ENCODE results near the gene UVRAG.

UVRAG gene

DNA sequence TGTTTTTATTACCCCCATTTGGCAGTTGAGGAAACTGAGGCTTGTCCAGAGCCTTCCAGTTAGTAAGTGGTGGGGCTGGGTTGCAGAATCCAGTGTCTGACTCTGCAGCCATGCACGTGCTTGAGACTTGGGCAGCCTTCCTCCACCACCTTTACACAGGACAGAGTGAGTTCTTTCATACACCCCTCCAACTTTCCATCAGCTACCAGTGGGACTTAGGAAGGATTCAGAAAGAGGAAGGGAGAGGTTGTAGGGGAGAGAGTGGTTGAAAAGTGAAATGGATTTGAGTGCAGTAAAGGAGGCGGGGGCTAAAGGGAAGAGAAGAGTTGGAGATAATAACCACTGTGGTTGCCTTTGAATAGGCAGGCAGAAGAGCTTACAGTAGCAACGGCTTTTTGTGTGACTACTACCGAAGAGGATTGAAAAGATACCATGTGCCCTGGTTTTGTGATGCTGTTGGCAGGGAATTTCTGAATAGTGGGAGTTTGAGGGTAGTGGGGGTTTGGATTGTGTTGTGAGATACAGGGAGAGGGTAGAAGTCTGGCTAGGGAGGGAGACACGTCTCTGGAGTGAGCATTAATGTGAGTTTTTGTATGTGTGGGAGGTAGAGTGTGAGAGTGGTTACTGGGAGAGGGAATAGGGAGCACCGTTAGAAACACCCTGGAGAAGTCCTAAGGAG, 1.7 kb downstream of the UVRAG start:
- H3K36me3 ChIP-seq (ENCODE audit: insufficient read depth, low read length): no peaks in the 10 kb centered on the region
- no peak overlapping the region for H3K9ac ChIP-seq (ENCODE audit: insufficient read length)
- TF ChIP-seq FOXP2 (optimal IDR thresholded peaks at IDR 0.05; ENCODE audit: control extremely low read depth, extremely low read length, insufficient read depth) (no peak), POLR2AphosphoS5 (IDR thresholded peaks at IDR 0.05; ENCODE audit: borderline replicate concordance, low read depth, low read length) (no peak), EZH2 (IDR thresholded peaks at IDR 0.05) (no peak)
- no peaks in the 10 kb centered on the region for H3K9me3 ChIP-seq (ENCODE audit: low read depth, low read length)
- no peak overlapping the region for H3K27ac ChIP-seq
- H3K4me3 ChIP-seq: peak overlapping the region; percentile 87
- no peak for DNase-seq (ENCODE audit: low read depth, low spot score)

DNA sequence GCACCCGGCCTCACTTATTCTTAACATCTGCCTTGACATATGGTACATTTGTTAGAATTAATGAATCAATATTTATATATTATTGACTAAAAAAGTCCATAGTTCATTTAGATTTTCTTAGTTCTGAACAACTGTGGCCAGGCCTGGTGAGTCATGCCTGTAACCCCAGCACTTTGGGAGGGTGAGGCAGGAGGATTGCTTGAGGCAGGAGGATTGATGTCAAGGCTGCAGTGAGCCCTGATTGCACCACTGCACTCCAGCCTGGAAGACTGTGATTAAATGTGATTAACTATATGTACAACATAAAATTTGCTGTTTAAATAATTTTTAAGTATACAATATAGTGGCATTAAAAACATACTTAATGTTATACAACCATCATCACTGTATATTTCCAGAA, 5.6 kb downstream of the UVRAG start:
- TF ChIP-seq POLR2AphosphoS5 (IDR thresholded peaks at IDR 0.05; ENCODE audit: borderline replicate concordance, low read depth, low read length): no peak
- TF ChIP-seq FOXP2 (optimal IDR thresholded peaks at IDR 0.05; ENCODE audit: control extremely low read depth, extremely low read length, insufficient read depth): no peak
- TF ChIP-seq EZH2 (IDR thresholded peaks at IDR 0.05): no peak
- Histone ChIP-seq H3K27ac (no peak overlapping the region), H3K36me3 (ENCODE audit: insufficient read depth, low read length) (no peaks in the 10 kb centered on the region), H3K9me3 (ENCODE audit: low read depth, low read length) (no peaks in the 10 kb centered on the region), H3K4me3 (no peak overlapping the region), H3K9ac (ENCODE audit: insufficient read length) (no peak overlapping the region)
- no peak for DNase-seq (ENCODE audit: low read depth, low spot score)

DNA sequence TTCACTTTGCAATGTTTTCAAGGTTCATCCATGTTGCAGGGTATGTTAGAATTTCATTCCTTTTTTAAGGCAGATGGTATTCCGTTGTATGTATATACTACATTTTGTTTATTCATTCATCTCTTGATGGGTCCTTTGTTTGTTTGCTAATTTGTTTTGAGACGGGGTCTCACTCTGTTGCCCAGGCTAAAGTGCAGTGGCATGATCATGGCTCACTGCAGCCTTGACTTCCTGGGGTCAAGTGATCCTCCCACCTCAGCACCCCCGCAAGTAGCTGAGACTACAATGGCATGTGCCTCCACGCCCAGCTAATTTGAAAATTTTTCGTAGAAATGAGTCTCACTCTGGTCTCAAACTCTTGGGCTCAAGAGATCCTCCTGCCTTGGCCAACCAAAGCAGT, 6.2 kb downstream of the UVRAG start:
- no peak overlapping the region for H3K27ac ChIP-seq
- TF ChIP-seq FOXP2 (optimal IDR thresholded peaks at IDR 0.05; ENCODE audit: control extremely low read depth, extremely low read length, insufficient read depth) (no peak), POLR2AphosphoS5 (IDR thresholded peaks at IDR 0.05; ENCODE audit: borderline replicate concordance, low read depth, low read length) (no peak), EZH2 (IDR thresholded peaks at IDR 0.05) (no peak)
- H3K9ac ChIP-seq (ENCODE audit: insufficient read length): no peak overlapping the region
- no peak overlapping the region for H3K4me3 ChIP-seq
- no peaks in the 10 kb centered on the region for H3K36me3 ChIP-seq (ENCODE audit: insufficient read depth, low read length)
- no peak for DNase-seq (ENCODE audit: low read depth, low spot score)
- H3K9me3 ChIP-seq (ENCODE audit: low read depth, low read length): no peaks in the 10 kb centered on the region

DNA sequence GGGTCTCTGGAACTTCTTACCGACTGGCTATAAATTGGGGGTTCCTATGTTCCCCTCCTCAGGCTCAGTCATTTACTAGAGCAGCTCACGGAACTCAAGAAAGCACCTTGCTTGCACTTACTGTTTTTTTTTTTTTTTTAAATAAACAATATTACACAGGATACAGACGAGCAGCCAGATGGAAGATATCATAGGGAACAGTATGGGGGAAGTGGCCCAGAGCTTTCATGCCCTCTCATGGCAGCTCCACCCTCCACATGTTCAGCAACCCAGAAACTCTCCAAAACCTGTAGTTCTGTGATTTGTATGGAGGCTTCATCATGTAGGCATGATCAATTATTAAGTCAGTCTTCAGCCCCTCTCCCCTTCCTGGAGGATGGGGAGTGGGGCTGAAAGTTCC, 7.5 kb downstream of the UVRAG start:
- H3K36me3 ChIP-seq (ENCODE audit: insufficient read depth, low read length): no peaks in the 10 kb centered on the region
- H3K27ac ChIP-seq: no peak overlapping the region
- no peaks in the 10 kb centered on the region for H3K9me3 ChIP-seq (ENCODE audit: low read depth, low read length)
- TF ChIP-seq POLR2AphosphoS5 (IDR thresholded peaks at IDR 0.05; ENCODE audit: borderline replicate concordance, low read depth, low read length) (no peak), FOXP2 (optimal IDR thresholded peaks at IDR 0.05; ENCODE audit: control extremely low read depth, extremely low read length, insufficient read depth) (no peak), EZH2 (IDR thresholded peaks at IDR 0.05) (no peak)
- DNase-seq (ENCODE audit: low read depth, low spot score): no peak
- H3K9ac ChIP-seq (ENCODE audit: insufficient read length): no peak overlapping the region
- no peak overlapping the region for H3K4me3 ChIP-seq

DNA sequence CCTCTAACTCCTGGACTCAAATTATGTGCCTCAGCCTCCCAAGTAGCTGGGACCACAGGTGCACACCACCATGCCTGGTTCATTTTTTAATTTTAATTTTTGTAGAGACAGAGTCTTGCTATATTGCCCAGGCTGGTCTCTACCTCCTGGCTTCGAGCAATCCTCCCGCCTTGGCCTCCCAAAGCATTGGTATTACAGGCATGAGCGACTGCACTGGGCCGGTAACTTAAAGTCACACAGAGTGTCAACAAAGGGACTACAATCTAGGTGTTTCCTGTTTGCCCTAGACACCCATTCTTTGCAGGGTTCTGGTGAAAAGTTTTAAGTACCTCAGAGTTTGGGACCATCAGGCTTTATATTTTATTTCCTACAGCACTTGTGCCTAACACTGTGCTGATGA, 8.4 kb downstream of the UVRAG start:
- no peaks in the 10 kb centered on the region for H3K36me3 ChIP-seq (ENCODE audit: insufficient read depth, low read length)
- H3K4me3 ChIP-seq: no peak overlapping the region
- TF ChIP-seq FOXP2 (optimal IDR thresholded peaks at IDR 0.05; ENCODE audit: control extremely low read depth, extremely low read length, insufficient read depth) (no peak), POLR2AphosphoS5 (IDR thresholded peaks at IDR 0.05; ENCODE audit: borderline replicate concordance, low read depth, low read length) (no peak), EZH2 (IDR thresholded peaks at IDR 0.05) (no peak)
- no peak overlapping the region for H3K27ac ChIP-seq
- no peaks in the 10 kb centered on the region for H3K9me3 ChIP-seq (ENCODE audit: low read depth, low read length)
- H3K9ac ChIP-seq (ENCODE audit: insufficient read length): no peak overlapping the region
- no peak for DNase-seq (ENCODE audit: low read depth, low spot score)

DNA sequence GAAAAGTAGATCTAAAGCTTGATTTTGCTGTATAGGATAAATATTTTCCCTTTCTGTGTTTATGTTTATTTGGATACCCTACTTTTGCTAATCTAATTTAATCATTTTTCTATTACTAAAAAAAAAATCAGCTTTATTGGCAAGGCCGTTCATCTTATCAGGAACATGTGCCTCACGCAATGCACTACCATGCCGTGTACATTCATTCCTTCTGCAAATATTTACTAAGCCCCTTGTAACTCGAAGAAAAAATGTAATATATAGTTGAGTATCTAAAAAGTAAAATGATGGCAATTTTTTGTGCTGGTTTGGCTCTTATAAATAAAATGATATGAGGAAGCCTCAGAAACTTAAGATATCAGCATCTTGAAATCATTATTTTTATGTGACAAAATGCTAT, 8.9 kb downstream of the UVRAG start:
- Histone ChIP-seq H3K36me3 (ENCODE audit: insufficient read depth, low read length) (no peaks in the 10 kb centered on the region), H3K9ac (ENCODE audit: insufficient read length) (peak overlapping the region; percentile 32), H3K9me3 (ENCODE audit: low read depth, low read length) (no peaks in the 10 kb centered on the region), H3K27ac (peak overlapping the region; percentile 46; the same call in 1 of the 2 replicates), H3K4me3 (no peak overlapping the region)
- DNase-seq (ENCODE audit: low read depth, low spot score): no peak
- TF ChIP-seq POLR2AphosphoS5 (IDR thresholded peaks at IDR 0.05; ENCODE audit: borderline replicate concordance, low read depth, low read length) (no peak), FOXP2 (optimal IDR thresholded peaks at IDR 0.05; ENCODE audit: control extremely low read depth, extremely low read length, insufficient read depth) (no peak), EZH2 (IDR thresholded peaks at IDR 0.05) (no peak)

DNA sequence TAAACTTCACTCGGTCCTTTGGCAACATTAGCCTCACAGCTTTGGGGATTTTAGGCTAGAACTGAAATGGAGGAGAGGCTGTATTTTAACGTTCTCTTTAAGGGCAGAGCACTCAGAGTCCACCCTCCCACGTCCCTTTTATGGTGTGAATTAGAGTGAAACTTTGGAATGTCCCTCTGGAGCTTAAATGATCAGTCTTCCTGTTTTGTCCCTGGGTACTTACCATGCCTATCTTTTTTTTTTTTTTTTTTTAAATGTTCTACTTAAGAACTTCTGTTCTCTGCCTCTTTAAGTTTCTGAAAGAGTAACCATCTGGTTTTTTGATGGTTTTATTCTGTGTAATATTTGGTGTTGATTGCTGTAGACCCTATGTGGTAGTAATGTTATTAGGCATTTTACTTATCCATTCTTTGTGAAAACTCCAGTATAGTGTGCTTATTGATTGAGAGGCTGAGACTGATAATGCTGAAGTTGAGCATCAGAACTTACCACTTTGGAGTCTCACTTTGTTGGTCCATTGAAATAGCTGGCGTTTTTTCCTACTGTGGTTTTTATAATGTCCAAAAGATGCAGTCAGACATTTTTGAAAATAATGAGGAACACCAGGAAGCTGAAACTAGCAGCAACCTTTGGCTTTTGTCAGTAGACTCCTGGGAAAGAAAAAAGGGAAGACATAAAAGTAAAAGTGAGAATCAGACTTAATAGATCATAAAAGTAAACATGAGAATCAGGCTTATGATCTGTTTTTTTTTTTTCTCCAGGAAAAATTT, 11.6 kb downstream of the UVRAG start:
- TF ChIP-seq POLR2AphosphoS5 (IDR thresholded peaks at IDR 0.05; ENCODE audit: borderline replicate concordance, low read depth, low read length) (no peak), FOXP2 (optimal IDR thresholded peaks at IDR 0.05; ENCODE audit: control extremely low read depth, extremely low read length, insufficient read depth) (no peak), EZH2 (IDR thresholded peaks at IDR 0.05) (no peak)
- H3K36me3 ChIP-seq (ENCODE audit: insufficient read depth, low read length): no peaks in the 10 kb centered on the region
- no peak overlapping the region for H3K27ac ChIP-seq
- H3K9ac ChIP-seq (ENCODE audit: insufficient read length): no peak overlapping the region
- H3K9me3 ChIP-seq (ENCODE audit: low read depth, low read length): no peaks in the 10 kb centered on the region
- no peak for DNase-seq (ENCODE audit: low read depth, low spot score)
- no peak overlapping the region for H3K4me3 ChIP-seq

DNA sequence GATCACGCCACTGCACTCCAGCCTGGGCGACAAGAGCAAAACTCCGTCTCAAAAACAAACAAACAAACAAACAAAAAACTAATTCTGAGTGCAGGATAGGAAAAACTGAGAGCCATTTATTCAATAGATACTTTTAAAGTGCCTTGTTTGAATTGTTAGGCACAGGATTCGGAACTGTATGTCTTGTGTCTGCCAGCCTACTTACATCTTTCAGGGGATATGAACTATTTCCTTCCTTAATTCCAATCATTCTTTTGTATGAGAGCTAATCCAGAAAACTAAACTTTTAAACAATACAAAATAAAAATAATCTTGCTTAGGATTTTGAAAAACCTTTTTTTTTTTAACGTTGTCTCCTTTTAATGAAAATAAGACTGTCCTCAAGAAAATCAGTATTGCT, 12.6 kb downstream of the UVRAG start:
- no peaks in the 10 kb centered on the region for H3K9me3 ChIP-seq (ENCODE audit: low read depth, low read length)
- H3K9ac ChIP-seq (ENCODE audit: insufficient read length): no peak overlapping the region
- no peak overlapping the region for H3K4me3 ChIP-seq
- TF ChIP-seq EZH2 (IDR thresholded peaks at IDR 0.05) (no peak), POLR2AphosphoS5 (IDR thresholded peaks at IDR 0.05; ENCODE audit: borderline replicate concordance, low read depth, low read length) (no peak), FOXP2 (optimal IDR thresholded peaks at IDR 0.05; ENCODE audit: control extremely low read depth, extremely low read length, insufficient read depth) (no peak)
- H3K27ac ChIP-seq: no peak overlapping the region
- DNase-seq (ENCODE audit: low read depth, low spot score): no peak
- no peaks in the 10 kb centered on the region for H3K36me3 ChIP-seq (ENCODE audit: insufficient read depth, low read length)
